ENCODE data around the gene TRIM2.
A peak's percentile ranks its signal among the peaks of the same experiment; 100 is the strongest.

Gene TRIM2

GRCh38 chr4:153222707-153223426 is 18.6 kb downstream of the TRIM2 start:
- DNase-seq (ENCODE audit: low spot score): peak; percentile 76

DNA sequence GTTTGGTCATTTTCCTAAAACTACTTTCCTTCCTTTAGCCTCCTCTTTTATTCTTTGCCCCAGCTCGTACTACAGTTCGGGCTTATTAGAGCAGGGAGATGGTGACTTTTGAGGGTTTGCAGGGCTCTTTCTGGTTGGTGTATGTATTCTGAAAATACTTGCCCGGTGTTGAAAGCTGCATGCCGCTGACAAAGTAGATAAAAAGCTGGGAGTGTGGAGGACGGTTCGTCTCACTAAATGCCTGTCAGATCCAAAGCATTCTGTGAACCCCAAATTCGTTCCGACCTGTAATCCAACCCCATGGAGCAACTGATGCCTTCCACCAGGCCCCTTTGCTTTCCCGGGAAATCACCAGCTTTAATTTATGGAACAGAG is 19.2 kb downstream of the TRIM2 start:
- DNase-seq (ENCODE audit: low spot score): no peak

GRCh38 chr4:153223930-153224329 is 19.7 kb downstream of the TRIM2 start:
- DNase-seq (ENCODE audit: low spot score): no peak

DNA sequence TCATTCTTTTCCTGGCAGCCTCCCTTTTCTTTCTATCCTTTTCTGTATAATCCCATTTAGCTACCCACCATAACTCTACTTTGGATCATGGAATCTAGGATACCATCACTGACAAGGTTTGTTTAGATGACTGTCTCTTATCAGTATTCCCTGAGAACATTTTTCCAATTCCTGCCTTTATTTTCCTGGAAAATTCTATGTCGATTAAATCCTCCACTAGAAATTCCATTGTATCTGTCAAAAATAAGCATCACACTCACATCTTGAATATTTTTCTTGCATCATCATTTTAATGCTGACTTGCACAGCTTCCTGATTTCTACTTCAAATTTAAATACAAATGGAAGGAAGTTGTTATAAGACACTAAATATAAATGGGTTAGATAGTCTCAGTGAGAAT is 20.2 kb downstream of the TRIM2 start:
- DNase-seq (ENCODE audit: low spot score): no peak

DNA sequence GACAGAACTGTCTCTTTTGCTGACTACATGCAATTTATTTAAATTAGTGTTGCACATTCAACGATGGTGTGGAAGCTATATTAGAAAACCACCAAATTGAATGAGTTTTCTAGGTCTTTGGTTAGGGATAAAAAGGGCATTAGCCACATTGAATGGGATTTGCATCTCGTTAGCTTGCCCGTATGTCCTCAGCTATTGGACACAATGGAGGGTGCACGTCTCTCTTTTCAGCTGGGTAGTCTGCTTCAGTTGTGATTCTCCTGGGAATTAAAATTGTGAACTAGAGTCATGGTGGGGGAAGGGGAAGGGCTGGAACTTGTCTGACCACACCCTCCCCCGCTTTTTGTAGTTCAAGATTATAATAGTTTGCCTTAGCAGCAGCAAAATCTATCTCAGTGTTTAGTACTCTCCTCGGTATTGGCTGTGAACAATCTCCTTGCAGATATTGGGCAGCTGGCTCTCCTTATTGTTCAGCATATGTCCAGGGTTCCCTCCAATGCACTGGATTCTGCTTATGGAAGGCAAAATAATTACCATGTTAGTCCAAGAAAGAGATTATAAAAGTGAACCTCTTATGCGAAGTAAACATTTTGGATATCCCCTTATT is 23.3 kb downstream of the TRIM2 start:
- DNase-seq (ENCODE audit: low spot score): no peak

- DNase-seq (ENCODE audit: low spot score): no peak
Observed at GRCh38 chr4:153228512-153229140, 24.4 kb downstream of the TRIM2 start.

GRCh38 chr4:153229545-153229944 is 25.3 kb downstream of the TRIM2 start:
- no peak for DNase-seq (ENCODE audit: low spot score)

GRCh38 chr4:153232768-153233167 is 28.5 kb downstream of the TRIM2 start:
- no peak for DNase-seq (ENCODE audit: low spot score)

- DNase-seq (ENCODE audit: low spot score): peak; percentile 56
Observed at GRCh38 chr4:153233761-153234371, 29.6 kb downstream of the TRIM2 start.

DNA sequence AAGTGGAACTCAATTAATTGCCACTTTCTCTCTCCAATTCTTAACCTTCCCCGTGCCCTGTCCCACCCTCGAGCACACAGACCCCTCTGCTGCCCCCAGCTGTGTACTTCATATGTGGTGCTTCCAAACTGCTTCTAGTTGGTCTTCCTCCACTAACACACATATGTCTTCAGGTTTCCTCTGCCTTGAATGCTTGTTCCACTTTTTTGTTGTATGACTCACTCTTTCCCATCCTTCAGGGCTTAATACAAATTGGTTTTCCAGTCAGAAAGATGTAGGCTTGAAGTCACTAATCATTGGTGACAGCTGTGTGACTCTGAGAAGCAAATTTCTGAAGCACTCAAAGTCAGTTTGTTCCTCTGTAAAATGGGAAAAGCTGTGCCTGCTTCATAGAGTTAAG is 30.6 kb downstream of the TRIM2 start:
- DNase-seq (ENCODE audit: low spot score): no peak

DNA sequence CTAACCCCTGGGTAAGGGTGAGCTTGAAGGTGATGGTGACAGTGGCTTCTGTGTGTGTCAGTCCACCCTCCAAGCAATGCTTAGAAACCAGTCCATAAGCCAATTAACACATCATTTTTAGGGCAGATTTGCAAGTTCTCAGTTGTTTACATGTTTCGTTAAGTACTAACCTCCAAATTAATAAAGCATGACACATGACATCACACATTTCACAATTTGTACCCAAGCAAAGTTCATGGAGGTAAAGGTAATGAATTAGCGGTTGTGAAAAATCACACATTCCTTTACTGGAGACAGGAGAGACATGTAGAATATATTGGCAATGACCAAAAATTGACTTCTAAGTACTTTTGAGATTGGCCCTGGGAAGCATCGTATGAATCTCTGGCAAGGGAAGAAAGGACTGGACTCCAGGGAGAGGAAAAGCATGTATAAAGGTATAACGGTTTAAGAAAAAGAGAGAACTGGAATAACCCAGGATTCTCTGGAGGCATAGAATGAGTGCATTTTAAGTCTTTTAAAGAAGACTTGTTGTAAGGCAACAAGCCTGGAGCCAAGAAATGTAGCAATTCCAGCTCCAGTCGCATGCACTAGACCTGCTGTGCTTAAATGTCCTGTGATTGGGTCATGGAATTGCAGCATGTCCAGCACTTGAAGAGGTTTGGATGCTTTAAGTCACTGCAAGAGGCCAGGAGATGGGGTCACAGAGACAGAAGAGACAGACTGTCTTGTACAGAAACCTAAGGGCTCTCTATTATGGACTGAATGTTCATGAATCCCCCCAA is 34.1 kb downstream of the TRIM2 start:
- no peak for DNase-seq (ENCODE audit: low spot score)

DNA sequence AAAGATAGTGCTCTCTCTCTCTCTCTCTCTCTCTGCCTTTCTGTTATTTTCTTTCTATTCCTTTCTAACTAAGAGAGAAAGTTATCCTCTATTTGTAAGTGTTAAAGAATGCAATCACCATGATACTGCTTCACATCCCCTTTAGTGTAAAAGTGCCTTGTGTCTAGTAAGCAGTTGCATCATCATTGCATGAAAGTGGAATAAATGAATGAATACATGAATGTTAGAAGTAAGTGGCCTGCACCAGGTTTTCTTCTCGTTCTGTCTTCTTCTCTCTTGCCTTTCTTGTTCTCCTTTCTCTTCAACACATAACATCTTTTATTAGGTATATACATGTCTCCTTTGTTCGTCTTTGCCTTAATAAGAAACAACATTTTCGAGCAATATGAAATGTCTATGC is 35.2 kb downstream of the TRIM2 start:
- DNase-seq (ENCODE audit: low spot score): no peak

DNA sequence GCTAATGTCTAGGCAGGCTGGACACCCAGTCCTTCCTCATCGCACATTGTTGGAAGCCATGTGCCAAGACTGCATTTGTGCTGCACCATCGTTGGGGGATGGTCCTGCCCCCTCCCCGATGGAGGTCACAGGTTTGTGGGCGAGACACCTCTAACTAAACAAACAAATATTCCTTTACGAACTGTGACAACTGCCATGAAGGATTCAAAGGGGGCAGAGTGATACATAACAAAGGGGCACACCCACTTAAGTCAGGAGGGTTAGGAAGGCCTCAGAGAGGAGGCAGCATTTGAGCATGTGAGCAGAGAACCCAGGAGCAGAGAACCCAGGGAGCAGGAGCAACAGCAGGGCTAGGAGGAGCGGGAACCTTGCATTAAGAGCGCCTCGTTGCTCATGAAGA is 37.1 kb downstream of the TRIM2 start:
- no peak for DNase-seq (ENCODE audit: low spot score)

DNA sequence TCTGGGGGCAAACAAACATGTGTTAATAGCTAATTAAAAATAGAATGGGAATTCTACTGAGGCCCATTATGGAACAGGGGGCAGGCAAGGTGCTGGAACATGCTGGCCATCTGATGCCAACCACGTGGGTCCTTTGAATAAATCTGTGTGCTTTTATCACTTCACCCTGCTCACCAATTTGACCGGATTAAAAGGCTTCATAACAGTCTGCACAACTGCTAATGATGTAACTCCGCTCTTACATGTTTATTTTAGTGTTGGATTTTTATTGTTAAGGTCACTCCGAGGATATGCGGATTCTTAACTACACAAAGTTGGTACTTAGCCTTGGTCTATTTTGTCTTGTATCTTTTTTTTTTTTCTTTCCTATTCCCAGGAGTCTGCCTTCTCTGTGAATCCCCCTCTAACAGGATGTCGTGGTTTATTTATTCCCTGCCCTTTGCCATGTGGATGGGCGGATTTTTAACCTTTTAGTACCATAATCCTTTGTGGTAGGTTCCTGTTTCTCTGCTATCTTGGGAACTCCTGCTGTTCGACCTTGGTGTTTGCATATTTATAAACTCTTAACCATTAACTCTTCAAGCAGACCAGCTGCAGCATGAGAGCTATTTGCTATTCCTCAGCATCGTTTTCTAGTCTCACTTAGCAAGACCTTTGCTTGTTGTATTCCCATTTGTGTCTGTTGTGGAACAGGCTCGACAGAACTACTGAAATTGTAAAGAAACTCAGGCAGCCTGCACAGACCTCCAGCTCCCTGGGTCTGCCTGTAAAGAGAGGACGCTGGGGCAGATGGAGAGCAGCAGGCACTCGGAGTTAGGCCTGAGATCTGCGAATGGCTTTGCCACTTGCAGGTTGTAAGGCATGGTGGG is 38.0 kb downstream of the TRIM2 start:
- no peak for DNase-seq (ENCODE audit: low spot score)

- DNase-seq (ENCODE audit: low spot score): no peak
Observed at GRCh38 chr4:153242839-153243324, 38.6 kb downstream of the TRIM2 start.

- DNase-seq (ENCODE audit: low spot score): no peak
Observed at GRCh38 chr4:153243468-153243867, 39.2 kb downstream of the TRIM2 start.

DNA sequence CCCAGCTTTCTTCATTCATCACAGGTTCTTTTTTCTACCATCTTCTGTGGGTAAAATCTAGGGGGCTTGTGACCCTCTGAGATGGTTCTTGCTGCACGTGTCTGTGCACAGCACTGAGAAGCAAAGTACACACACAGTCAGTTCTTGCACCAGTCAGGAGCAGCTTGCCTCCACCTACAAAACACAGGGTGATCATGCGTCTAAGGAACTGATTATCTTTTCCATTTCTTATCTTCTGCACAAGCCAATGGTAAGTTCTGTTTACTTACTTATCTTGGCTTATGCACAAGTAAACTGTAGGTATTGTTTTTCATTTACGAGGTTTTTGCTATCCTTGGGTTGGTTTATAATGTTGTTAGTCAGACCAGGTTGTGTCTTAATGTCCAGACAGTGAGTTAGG is 40.7 kb downstream of the TRIM2 start:
- DNase-seq (ENCODE audit: low spot score): no peak

- DNase-seq (ENCODE audit: low spot score): no peak
Observed at GRCh38 chr4:153245775-153246174, 41.5 kb downstream of the TRIM2 start.

DNA sequence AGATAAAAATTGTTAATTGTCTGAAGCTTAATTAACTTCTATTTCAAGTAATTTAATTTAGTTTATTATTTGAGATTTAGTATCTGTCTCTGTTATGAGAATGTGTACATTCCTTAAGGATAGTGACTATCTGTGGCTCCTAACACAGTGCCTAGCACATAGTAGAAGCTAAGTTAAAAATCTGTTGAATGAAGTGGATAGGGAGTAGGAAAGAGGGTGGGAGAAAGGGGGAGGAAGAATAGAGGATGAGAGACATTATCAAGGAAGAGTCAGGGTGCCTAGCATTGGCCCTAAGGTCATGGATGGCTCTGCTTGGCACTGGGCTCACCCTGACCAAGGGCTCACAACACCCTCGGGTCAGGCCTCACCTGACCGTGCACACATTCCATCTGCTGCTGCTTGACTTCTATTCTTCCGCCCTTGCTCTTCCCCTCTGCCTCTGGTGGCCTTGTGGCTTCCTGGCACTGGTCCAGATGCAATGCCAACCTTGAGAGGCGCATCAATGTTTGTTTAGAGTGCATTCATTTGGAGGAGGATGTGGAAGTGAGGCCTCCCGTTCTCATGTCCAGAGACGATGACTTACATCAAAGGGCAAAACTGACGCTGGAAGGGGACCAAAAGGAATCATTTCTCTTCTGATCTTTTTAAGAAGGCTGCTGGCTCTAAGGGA is 42.3 kb downstream of the TRIM2 start:
- DNase-seq (ENCODE audit: low spot score): no peak

DNA sequence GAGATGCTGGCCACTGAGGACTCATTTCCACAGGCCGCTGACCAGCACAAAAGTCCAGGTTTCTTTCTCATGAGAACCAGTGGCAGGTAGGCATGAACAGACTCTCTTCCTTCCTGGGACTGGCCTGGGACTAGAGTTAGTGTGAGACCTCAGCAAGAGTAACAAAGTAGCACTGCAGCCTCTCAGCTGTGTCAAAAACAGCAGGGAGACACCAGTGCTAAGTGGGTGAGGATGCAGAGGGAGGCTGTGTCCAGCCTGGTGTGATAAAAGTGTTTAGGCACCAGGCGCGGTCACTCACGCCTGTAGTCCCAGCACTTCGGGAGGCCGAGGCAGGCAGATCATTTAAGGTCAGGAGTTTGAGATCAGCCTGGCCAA is 42.9 kb downstream of the TRIM2 start:
- no peak for DNase-seq (ENCODE audit: low spot score)
